Ramos (cell line): ENCODE results near the gene SCN1A.
"Not testable (repeated sequence)": the region's sequence is repeated elsewhere in the genome, so short reads cannot be mapped to it uniquely, and the experiment has no call there.

Source experiments
- in situ Hi-C: fragments of 300-500 bp; cut with MboI; formaldehyde crosslinking; loops from one replicate; pipeline ENCODE4 v1.14.3; 2022; ENCODE audit warnings: low sequenced_read_pairs; ENCODE audit not compliant: unreplicated experiment

SCN1A gene

DNA sequence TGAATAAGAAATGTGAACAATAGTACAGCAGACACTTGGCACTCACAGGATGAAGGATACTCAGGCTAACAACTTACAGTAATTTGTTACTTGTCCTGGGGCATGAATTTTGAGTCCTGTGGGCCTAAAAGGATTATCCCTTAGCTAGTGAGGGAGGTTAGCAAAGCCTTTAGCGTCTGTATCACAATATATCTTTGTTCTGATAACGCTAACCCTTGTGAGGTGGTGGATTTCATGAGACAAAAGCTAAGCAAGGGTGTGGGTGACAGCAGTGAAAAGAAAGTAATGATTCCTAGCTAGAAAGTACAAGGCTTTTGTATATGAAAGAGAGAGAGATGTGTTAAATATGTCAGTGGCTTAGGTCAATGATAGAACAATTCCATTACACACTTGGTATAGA lies 127.4 kb downstream of the SCN1A start:
- in situ Hi-C loops: no loop called here

DNA sequence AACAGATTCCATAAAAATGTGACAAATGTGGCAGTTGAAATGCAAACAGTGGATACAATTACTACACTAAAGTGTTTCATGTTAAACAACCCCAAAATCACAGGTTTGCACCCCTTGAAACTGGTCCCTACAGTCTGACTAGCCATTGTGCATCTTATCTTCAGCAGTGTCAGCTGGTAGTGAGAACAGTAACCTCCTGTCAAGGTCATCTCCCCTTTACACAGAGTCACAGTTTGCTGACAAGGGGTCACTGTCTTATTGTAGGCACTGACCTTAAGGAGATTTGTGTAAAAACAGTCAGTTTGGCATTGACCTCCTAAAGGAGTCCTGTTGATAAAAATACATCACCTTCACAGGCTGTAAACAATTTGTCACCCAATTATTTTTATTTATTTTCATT lies 137.0 kb downstream of the SCN1A start:
- in situ Hi-C loops: no loop called here

DNA sequence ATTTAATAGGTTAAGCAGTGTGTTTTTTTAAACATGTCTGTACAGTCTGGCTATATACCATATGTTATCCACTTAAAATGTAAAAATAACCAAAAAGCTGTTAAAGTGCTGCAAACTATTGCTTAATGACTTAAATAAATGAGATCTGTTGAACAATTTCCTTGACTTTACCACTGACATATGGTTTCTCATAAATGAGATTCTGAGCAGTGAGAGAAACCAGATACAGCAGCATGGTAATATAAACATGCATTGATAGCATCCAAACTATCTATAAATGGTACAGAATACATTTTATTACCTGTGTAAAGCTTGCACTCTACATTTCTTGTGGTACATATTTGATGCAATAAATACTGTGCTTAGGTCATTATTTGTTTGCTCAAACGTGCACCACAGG lies 138.0 kb downstream of the SCN1A start:
- in situ Hi-C loops: no loop called here

DNA sequence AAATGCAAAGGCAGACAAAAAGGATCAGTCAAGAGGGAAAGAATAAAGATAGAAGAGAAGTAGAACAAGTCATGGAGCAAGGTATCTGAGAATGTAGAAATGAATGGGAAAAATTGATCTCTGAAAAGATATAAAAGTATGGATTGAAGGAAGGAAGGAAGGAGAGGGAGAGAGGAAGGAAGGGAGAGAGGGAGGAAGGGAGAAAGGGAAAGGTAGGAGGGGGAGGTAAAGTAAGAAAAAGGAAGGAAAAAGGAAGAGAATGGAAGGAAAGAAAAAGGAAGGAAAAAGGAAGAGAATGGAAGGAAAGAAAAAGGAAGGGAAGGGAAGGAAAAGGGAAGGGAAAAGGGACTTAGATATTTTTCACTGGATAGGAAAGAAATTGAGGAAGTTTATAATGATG lies 142.7 kb downstream of the SCN1A start:
- in situ Hi-C loops: no loop called here

DNA sequence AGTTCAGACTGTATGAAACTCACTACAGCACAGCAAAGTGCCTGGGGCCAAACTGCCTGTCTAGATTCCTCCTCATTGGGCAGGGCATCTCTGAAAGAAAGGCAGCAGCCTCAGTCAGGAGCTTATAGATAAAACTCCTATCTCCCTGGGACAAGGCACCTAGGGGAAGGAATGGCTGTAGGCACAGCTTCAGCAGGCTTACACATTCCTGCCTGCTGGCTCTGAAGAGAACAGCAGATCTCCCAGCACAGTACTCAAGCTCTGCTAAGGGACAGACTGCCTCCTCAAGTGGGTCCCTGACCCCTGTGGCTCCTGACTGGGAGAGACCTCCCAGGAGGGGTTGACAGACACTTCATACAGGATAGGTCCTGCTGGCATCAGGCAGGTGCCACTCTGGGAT lies 155.7 kb downstream of the SCN1A start:
- in situ Hi-C loops: not testable (repeated sequence)

DNA sequence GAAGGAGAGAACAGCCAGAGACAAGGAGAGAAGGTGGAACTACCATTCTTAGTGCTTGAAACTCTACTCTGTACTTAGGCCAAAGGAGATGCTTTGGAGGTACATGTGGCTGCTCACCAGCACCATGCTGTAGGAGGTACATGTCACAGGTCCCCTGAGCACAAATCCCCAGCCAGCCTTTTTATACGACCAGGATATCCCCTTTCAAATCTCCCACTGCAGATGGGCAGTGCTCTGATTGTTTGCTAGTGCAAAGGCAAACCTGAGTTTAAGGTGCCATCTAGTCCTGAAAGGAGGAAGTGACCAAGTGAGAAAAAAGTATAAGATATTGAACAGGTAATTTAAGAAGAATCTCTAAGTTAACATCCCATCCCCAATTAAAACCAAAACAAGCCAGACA lies 157.2 kb downstream of the SCN1A start:
- in situ Hi-C loops: no loop called here

DNA sequence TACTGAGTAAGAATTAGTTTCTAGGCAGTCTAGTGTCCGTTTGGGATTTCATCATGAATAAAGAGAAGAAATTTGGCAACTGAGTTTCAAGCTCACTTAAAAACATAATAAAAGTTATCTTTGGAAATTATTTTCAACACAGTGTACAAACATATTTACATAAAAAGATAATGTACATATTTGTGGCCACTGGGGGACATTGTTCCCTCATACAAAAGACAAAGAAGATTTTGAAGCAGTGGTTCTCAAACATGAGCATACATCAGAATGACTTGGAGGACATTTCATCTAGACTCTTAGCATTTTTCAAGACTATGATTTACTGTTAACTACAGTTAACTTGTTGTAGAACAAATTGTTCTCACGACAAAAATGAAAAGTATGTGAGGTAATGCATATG lies 158.6 kb downstream of the SCN1A start:
- in situ Hi-C loops: no loop called here

DNA sequence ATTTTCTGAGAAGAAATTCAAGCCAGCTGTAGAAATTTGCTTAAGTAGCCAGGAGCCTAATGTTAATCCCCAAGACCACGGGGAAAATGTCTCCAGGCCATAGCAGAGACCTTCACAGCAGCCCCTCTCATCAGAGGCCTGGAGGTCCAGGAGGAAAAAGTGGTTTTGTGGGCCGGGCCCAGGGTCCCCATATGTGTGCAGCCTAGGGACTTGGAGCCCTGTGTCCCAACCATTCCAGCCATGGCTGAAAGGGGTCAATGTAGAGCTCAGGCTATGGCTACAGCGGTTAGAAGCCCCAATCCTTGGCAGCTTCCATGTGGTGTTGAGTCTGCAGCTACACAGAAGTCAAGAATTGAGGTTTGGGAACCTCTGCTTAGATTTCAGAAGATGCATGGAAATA lies 160.1 kb downstream of the SCN1A start:
- in situ Hi-C loops: no loop called here

DNA sequence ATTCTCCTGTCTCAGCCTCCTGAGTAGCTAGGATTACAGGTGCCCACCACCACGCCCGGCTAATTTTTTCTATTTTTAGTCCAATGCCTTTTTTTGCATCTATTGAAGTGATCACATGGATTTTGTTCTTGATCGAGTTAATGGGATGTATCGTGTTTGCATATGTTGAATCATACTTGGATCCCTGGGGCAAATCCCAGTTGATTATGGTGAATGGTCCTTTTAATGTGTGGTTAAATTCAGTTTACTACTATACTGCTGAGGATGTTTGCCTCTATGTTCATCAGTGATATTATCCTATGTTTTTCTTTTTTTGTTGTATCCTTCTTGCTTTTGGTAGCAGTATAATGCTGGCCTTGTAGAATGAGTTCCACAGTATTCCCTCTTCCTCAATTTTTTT lies 166.0 kb downstream of the SCN1A start:
- in situ Hi-C loops: no loop called here

DNA sequence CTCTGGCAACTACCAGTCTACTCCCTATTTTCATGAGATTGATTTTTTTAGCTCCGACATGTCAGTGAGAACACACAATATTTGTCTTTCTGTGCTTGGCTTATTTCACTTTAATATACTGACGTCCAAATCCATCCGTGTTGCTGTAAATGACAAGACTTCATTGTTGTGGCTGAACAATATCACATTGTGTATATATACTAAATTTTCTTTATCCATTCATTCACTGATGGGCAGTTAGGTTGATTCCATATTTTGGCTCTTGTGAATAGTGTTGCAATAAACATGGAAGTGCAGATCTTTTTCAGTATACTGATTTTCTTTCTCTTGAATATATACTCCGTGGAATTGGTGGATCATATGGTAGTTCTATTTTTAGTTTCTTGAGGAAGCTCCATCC lies 168.4 kb downstream of the SCN1A start:
- in situ Hi-C loops: no loop called here

DNA sequence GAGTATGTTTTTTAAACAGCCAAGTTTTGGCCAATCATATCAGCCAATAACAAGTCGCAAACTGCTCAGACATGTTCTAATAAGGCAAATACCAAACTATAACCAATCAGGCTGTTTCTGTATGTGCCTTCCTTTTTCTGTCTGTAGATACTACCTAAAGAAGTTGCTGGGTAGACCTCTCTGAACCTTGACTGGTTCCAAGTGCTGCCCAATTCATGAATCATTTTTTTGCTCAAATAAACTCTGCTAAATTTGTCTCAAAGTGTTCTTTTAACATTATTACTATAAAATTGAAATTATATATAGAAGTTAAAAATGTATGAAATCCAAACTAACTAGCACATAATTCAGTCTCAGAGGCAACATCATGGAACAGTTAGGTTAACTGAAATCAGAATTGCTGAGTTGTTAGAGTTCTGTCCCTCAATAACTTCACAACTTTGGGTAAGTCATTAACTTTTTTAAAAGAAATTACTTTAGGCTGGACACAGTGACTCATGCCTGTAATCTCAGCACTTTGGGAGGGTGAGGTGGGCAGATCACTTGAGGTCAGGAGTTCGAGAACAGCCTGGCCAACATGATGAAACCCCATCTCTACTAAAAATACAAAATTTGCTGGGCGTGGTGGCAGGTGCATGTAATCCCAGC lies 169.4 kb downstream of the SCN1A start:
- in situ Hi-C loops: no loop called here

DNA sequence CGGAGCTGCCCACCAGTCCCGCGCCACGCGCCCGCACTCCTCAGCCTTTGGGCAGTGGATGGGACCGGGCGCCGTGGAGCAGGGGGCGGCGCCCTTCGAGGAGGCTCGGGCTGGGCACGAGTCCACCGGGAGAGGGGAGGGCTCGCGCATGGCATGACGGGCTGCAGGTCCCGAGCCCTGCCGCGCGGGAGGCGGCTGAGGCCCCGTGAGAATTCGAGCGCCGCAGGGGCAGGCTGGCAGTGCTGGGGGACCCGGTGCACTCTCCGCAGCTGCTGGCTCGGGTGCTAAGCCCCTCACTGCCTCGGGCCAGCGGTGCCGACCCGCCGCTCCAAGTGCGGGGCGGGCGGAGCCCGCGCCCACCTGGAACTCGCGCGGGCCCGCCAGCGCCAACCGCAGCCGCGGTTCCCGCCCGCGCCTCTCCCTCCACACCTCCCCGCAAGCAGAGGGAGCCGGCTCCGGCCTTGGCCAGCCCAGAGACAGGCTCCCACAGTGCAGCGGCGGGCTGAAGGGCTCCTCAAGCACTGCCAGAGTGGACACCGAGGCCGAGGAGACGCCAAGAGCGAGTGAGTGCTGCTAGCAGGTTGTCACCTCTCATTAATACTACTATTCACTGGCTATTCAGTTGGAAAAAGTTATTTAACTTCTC lies 170.7 kb downstream of the SCN1A start:
- in situ Hi-C loops: no loop called here

DNA sequence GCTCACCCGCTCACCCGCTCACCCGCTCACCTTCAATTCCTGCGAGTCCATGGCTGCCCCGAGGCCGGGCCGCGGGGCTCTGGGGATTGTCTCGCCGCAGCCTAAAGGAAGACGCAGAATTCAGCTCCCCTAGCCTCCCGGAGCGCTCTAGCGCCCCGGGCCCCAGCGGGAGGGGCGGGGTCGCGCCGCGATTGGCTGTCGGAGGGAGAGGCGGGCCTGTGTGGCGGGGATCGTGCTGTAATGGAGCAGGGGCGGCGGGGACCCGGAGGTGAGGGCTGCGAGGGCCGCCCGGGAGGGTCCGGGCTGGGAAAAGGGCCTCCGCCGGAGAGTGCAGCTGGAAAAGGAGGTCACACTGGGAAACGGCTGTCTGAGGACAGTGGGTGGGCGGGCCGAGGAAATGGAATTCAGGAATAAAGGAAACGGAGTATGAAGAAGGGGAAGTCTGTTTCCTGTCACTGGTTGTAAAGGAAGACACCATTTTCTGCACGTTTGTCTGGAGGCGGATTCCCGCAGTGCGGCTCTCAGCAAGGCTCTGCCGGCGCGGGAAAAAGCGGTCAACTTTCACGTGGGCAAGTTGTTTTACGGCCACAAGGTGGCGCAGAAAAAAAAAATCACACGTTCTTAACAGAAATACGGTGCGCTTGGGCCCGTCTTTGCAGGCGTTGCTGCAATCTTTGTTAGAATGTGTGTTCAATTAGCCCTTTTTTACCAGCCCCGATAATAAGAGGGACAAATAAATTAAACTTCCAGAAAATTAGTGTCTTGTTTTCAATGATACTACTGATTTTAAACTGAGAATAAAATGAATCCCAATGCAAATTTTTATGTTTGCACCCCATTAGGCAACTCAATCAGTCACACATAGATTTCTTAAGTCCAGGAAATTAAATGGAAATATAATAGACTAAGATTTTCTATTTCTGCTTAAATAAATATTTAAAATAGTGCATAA lies 173.9 kb downstream of the SCN1A start, which contains the start of gene TTC21B:
Gene TTC21B, minus strand, starts transcription at position 122 of the 952 bp plus-strand sequence. Its CDS starts 71 bp downstream, at position 51.
- in situ Hi-C loops: no loop called here

DNA sequence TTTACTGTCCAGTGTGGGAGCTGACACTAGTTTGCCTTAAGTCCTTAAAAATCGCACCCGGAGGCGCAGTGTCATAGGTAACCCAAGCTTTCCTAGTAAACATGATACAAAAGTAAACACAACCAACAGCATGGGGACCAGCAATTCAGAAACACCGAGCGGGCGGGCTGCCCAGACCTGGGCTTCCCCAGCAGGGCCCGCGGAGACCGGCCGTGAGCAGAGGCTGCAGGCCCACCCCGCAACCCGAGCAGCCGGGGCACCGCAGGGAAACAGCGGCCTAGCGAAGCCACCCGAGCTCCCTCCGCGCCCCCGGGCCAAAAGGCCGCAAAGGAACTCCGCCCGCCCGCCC lies 174.5 kb downstream of the SCN1A start:
- in situ Hi-C loops: no loop called here

DNA sequence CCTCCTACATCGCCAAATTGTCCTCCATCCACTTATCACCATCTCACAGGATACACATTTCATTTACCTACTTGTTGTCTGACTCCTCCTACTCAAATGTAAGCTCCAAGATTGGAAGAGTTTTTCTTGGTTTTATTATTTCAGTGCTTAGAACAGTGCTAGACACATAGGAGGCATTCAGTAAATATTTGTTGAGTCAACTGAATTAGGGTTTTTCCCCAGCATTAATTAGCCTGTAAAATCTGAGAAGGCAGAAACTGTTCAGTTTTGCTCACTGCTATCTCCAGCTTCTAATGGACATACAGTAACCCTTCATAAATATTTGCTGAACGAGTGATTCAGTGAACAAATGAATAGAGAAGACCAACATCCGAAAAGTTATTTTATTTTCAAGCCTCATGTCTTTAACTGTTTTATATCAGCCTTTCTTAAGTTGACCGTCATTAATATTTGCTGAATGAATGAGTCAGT lies 175.0 kb downstream of the SCN1A start:
- in situ Hi-C loops: no loop called here

DNA sequence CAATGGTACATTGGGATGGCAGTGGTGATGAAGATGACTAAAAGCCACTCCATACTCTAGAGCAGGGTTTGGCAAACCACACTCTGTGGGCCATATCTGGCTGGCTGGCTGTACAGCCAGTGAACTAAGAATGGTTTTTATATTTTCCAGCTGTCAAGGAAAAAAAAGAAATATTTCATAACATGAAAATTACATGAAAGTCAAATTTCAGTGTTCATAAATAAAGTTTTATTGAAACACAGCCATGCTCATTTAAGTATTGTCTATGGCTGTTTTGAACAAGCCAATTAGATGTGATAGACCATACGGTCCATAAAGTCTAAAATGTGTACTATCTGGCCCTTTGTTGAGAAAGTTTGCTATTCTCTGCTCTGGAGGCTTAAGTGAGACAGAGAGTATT lies 175.7 kb downstream of the SCN1A start:
- in situ Hi-C loops: no loop called here

DNA sequence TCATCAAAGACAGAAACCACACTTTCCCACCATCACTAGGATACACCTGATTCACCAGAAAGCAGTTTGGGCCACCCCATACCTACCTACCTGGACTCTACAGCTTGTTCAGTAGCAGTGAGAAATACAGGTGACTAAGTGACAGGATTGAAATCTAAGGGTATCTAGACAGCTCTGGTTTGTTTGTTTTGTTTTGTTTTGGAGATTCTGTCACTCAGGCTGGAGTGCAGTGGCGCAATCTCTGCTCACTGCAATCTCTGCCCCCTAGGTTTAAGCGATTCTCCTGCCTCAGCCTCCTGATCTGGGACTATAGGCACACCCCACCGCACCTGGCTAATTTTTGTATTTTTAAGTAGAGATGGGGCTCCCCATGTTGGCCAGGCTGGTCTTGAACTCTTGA lies 177.4 kb downstream of the SCN1A start:
- in situ Hi-C loops: no loop called here

DNA sequence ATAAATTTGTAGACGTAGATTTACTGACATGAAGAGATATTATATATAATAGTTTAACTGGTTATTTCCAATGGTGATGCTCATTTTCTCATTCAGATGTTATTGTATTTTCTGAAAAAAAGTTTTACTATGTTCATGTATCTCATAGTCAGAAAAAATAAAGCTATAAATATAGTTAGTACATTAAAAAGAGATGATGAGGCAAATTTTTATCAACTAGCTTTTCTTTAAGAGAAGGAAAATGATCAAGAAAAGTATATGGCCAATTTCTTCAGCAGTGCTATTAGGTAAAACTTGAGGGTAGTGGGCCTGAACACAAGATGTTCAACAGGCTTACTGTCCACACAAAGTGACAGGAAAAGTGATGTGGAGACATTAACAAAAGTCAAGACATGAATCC lies 186.0 kb downstream of the SCN1A start:
- in situ Hi-C loops: no loop called here

DNA sequence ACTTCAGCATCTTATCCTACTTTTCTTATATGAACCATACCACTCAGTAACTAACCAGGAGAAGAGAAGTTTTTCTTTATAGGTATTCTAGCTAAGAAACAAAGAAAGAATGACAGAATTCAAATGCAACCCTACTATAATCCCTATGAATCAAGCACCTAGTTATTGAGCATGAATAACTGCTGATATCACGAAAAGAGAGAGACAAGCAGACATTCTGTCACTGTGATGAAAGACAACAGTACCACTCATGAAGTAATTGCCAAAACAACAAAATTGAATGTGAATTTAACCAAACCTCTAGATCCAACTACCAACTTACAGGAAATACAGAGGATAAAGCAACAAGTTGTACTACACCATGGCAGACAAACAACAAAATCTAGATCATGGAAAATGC lies 189.6 kb downstream of the SCN1A start:
- in situ Hi-C loops: no loop called here
